ENCODE results near the gene OR1I1.

The OR1I1 gene

GRCh38 chr19:15120135-15121026 lies 38.4 kb downstream of the OR1I1 start:
- DNase-seq: no peak

GRCh38 chr19:15122331-15123030 lies 40.5 kb downstream of the OR1I1 start:
- DNase-seq: no peak

- DNase-seq: no peak
These were observed 41.2 kb downstream of the OR1I1 start for GRCh38 chr19:15123031-15123890.

- DNase-seq: no peak
These were observed 41.9 kb downstream of the OR1I1 start for GRCh38 chr19:15123900-15124299.

GRCh38 chr19:15124572-15125231 lies 42.7 kb downstream of the OR1I1 start:
- DNase-seq: no peak

- DNase-seq: peak; percentile 95
These were observed 43.4 kb downstream of the OR1I1 start for GRCh38 chr19:15125232-15126067.

- no peak for DNase-seq
These were observed 44.3 kb downstream of the OR1I1 start for GRCh38 chr19:15126131-15126910.

GRCh38 chr19:15128162-15128770 lies 46.3 kb downstream of the OR1I1 start:
- DNase-seq: no peak

- DNase-seq: peak; percentile 35
These were observed 48.0 kb downstream of the OR1I1 start for GRCh38 chr19:15129856-15130585.

GRCh38 chr19:15136234-15136954 lies 54.4 kb downstream of the OR1I1 start:
- DNase-seq: no peak

GRCh38 chr19:15137777-15138176 lies 55.8 kb downstream of the OR1I1 start:
- DNase-seq: no peak

GRCh38 chr19:15138427-15138826 lies 56.4 kb downstream of the OR1I1 start:
- no peak for DNase-seq

- DNase-seq: no peak
These were observed 59.1 kb downstream of the OR1I1 start for GRCh38 chr19:15141143-15141542.

- no peak for DNase-seq
These were observed 60.3 kb downstream of the OR1I1 start for GRCh38 chr19:15142313-15142712.
